ENCODE data around the gene ARHGAP9. TPM values are rescaled to one million over a fixed set of nuclear protein-coding genes. Genes with fewer than 3 reads are reported as not detected.
A peak's percentile ranks its signal among the peaks of the same experiment; 100 is the strongest.
"Not testable (repeated sequence)": the region's sequence is repeated elsewhere in the genome, so short reads cannot be mapped to it uniquely, and the experiment has no call there.

ARHGAP9 gene
- polyA plus RNA-seq (ENCODE audit: insufficient read length), result 8.3 TPM

GRCh38 chr12:57479376-57480115 is at the start of gene ARHGAP9:
ARHGAP9 (minus strand) TSS chr12:57479866; CDS start chr12:57479406, 460 bp downstream.
- DNase-seq, result no peak

DNA sequence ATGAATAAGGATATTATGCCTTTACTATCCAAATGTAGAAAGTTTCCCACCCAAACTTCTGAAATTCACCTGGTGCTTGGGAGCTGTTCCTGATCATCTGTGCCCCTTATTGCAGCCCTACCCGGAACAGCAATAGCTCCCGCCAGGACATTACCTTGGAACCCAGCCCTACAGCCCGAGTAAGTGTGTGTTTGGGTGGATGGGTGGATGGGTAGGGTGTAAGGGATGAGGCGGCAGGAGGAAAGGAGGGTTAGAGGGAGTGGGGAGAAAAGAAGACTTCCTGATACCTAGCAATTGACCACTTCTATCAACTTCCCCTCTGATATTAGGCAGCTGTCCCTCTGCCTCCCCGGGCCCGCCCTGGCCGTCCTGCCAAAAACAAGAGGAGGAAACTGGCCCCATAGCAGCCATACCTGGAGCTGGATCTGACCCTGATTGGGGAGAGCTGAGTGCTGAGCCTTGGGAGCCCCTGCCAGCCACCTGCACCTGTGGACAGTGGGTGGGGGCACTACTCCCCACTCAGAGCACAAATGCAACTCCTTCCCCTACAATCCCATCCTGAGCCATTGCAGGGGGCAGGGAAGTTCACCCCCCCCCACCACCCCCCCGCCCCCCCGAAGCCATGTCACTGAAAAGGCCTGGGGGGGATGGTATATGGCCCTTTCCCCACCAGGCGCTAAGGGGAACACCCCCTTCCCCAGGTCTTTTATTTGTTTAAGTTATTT is 49.3 kb upstream of the ARHGAP9 start:
- DNase-seq, result no peak

GRCh38 chr12:57528176-57528575 is 48.5 kb upstream of the ARHGAP9 start:
- DNase-seq, result no peak

GRCh38 chr12:57527184-57527583 is 47.5 kb upstream of the ARHGAP9 start:
- no peak for DNase-seq

DNA sequence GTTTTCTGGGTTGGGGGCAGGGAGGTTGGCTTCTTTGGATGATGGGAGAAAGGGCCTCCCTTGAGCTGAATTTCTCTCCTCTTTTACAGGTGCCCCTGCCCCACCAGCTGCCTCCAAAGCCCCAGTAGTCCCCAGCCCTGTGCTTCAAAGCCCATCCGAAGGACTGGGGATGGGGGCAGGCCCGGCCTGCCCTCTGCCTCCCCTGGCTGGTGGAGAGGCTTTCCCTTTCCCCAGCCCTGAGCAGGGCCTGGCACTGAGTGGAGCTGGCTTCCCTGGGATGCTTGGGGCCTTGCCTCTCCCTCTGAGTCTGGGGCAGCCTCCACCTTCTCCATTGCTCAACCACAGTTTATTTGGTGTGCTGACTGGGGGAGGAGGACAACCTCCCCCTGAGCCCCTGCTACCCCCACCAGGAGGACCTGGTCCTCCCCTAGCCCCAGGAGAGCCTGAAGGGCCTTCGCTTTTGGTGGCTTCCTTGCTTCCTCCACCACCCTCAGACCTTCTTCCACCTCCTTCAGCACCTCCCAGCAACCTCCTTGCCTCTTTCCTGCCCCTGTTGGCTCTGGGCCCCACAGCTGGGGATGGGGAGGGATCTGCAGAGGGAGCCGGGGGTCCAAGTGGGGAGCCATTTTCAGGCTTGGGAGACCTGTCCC is 46.9 kb upstream of the ARHGAP9 start:
- no peak for DNase-seq

GRCh38 chr12:57525615-57526383 is 46.1 kb upstream of the ARHGAP9 start:
- DNase-seq, result no peak

DNA sequence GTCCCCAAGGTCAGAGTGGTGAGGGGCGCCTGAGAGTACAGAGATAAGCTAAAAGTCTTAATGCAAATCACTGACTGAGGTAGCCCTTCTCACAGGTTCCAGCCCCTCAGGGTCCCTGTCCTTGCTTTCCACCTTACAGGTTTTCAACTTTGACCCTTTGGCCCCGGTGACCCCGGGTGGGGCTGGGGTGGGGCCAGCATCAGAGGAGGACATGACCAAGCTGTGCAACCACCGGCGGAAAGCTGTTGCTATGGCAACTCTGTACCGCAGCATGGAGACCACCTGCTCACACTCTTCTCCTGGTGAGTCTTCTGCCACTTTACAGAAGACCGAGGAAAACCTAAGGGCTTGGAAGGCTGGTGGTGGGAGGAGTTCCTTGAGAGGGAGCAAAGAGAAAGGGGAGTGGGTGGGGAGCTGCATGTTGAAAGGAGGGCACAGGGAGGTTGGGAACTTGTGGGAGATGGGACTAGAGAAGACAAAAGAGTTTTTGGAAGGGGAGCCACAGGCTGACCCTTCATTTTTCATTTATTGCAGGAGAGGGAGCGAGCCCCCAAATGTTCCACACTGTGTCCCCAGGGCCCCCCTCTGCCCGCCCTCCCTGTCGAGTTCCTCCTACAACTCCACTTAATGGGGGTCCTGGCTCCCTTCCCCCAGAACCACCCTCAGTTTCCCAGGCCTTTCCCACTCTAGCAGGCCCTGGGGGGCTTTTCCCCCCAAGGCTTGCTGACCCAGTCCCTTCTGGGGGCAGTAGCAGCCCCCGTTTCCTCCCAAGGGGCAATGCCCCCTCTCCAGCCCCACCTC is 45.3 kb upstream of the ARHGAP9 start:
- DNase-seq, result no peak

DNA sequence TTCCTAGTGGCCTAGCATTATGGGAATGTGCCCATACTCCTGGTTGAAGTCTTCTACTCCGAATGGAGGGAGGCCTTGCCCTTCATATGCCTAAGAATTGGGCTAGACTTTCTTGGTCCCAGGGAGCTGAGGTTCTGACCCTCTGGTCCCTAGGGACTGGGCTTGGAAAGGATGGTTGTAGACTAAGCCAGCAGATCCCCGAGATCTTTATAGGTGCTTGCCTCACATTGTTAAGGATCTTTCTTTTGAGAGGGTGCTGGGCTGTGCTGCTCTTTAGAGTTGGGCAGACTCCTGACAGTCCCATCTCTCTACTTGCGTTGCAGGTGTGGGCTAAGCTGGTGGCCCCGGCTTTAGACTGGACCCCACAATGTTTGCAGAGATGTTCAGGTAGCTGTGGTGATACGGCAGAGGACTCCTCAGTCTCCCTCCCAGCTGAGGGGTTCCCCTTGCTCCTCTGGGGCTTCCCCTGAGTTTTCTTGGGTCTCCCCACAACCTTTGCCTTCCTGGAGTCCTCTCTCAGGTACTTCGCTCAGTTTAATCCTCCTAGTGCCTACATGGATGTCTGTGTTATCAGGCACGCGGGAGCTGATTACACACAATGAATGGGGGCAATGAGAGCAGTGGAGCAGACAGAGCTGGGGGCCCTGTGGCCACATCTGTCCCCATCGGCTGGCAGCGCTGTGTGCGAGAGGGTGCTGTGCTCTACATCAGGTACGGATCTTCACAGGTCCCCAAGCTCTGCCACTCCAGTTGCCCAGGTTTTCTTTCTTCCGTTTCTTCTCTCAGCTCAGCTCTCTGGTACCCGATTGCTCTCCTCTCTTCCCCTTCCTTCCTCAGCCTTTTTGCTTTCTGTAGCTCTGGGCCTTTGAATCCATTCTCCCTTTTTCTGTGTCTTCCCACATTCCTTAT is 44.3 kb upstream of the ARHGAP9 start:
- no peak for DNase-seq

GRCh38 chr12:57522887-57523705 is 43.4 kb upstream of the ARHGAP9 start:
- peak; percentile 79 for DNase-seq

DNA sequence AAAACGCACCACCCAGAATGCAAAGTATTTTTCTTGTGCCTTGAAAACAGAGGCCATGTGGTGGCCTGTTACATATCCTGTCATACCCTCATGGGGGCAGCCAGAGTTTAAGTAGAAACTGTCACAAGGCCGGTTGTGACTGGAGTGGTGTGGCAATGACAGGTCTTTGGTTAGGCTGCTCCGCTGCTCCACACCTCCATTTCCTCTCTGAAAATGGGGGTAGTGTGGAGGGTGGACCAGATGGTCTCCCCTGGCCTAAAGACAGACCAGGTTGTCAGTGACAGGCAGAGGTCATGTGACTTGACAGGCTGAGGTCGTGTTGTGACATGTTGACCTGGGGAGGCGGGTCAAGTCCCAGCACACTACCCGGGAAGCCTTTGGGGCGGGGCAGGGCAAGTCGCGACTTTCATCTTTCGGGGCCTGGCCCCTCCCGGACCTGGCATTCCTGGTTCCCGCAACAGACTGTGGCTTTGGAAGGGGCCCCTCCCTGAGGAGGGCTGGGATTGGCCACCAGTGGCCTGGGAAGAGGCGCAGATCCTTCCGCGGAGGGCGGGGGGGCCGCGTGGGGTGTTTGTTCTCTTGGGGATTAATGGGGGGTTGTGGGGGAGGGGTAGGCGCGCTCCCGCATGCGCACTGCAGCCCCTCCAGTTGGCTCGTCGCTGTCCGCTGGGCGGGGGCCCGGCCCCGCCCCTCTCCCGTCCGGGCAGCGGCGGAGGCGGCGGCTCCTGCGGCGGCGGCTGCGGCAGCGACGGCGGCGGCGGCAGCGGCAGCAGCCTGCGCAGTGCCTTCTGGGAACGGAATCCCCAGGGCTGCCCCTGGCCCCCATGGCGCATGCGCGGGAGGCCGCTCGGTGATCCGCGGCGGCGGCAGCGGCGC is 42.6 kb upstream of the ARHGAP9 start, which contains the start of gene MBD6:
MBD6 (plus strand) TSS at position 814 of the 876 bp plus-strand sequence. CDS start 1,480 bp downstream, outside the sequence.
- peak; percentile 90 for DNase-seq

DNA sequence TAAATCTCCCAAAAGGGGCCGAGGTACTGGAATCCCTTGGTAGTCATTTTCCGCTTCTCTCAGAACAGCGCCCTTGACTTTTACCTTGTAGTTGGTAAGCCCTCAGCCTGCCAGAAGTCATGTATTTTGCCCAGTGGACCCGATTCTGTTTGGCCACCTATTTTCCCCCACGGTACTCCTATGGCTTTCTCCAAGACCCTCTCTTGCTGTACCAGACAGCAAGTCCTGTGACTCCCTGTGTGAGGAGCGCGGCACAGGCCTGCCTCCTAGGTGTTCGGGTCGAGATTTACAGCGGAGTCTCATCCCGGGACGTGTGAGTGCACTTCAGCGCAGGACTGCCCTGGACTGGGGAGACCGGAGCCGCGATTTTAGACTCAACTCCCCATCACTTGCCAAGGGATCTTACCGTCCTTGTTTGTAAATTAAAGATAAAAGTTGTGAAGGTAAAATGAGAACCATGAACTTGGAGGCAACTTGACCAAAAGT is 41.9 kb upstream of the ARHGAP9 start:
- DNase-seq, result peak; percentile 57

DNA sequence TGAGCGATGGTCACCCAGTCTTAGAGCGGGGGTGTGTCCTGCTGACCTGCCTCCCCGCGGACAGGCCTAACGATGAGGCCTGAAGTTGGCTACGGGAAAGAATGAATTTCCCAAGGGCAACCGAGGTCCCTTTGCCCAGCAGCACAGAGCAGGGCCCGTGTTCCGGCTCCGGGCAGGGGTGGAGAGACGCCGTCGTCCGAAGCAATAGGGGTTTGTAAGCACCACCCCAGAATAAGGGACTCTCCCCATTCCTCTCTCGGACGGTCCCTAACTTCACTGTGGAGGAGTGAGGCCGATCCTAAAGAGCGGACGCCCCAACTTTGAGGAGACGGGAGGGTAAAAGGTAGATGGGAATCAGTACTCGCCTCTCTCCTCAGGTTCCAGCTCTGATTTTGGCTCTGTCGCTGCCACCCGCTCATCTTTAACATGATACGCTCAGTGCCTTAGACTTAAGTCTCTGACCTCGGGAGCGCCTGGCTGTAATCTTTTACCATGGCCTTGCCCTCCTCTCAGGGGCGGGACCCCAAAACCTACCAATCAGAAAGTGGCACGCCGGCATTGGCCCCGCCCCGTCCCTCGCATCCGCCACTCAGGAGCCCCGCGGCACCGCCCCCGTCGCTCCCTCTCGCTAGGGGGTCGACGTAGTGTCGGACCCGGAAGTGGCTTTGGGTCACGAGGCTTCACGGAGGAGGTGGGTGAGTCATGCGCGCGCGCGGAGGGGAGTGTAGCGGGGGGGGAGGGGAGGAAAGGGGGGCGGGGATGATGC is 40.6 kb upstream of the ARHGAP9 start, which contains the start of gene DDIT3:
DDIT3 (minus strand) TSS at position 462 of the 766 bp plus-strand sequence. CDS start 3,108 bp downstream, outside the sequence.
- DNase-seq, result peak; percentile 98

GRCh38 chr12:57519796-57520052 is 40.1 kb upstream of the ARHGAP9 start:
- DNase-seq, result no peak

GRCh38 chr12:57518920-57519795 is 39.5 kb upstream of the ARHGAP9 start:
- DNase-seq, result peak; percentile 29

DNA sequence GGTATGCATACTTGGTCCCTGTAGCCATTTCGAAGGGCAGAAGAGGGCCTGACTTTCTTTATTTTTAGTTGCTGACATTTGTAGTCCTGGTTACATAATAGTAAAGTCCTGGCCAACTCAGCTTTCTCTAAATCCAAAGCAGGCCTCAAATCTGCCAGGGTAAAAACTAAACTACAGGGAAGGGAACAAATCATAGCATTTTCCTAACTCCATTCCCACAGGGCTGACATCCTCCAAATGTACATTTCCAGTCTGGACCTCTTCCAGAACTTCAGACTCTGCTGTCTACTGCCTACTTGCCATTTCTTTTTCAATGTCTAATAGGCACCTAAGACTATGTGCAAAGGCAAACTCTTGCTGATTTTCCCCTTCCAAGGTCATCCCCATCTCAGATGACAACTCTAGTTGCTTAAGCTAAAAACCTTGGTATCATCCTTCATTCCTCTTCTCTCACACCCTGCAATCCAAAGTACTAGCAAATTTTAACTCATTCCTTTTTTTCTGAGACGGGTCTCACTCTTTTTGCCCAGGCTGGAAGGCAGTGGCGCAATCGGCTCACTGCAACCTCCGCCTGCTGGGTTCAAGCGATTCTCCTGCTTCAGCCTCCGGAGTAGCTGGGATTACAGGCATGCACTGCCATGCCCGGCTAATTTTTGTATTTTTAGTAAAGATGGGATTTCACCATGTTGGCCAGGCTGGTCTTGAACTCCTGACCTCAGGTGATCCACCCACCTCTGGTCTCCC is 38.7 kb upstream of the ARHGAP9 start:
- peak; percentile 60 for DNase-seq

- not testable (repeated sequence) for DNase-seq
Measured at GRCh38 chr12:57517718-57518117, 38.1 kb upstream of the ARHGAP9 start.

All from hindlimb muscle (tissue), 1 donor.